H1 (cell line): ENCODE results near the gene BSND. TPM values are rescaled to one million over a fixed set of nuclear protein-coding genes. Genes with fewer than 3 reads are reported as not detected.

Experiments used
- CHD2 ChIP-seq: IDR thresholded peaks from 2 replicates; pipeline ENCODE4 v1.6.1; 2012; ENCODE audit warnings: low read length, improper control_type of control experiment
- HDAC2 ChIP-seq, 2 experiments: fragments of 300-600 bp in 1 of 2; sonication (generic) in 1 of 2; IDR thresholded peaks; 2 replicates each; pipeline ENCODE4 v1.6.1; 2011 to 2012; ENCODE audit warnings: low read depth in 2 of 2, low read length in 2 of 2, mild to moderate bottlenecking in 2 of 2, moderate library complexity in 2 of 2, borderline replicate concordance in 1 of 2, inconsistent platforms in 1 of 2
- JUN ChIP-seq: IDR thresholded peaks from 2 replicates; pipeline ENCODE4 v1.6.1; 2011; ENCODE audit warnings: low read depth, mild to moderate bottlenecking, improper control_type of control experiment, low read length
- JUND ChIP-seq: IDR thresholded peaks from 2 replicates; pipeline ENCODE4 v1.6.1; 2011; ENCODE audit warnings: mild to moderate bottlenecking, improper control_type of control experiment, low read length
- RXRA ChIP-seq: IDR thresholded peaks from 2 replicates; pipeline ENCODE4 v1.6.1; 2011; ENCODE audit warnings: low read depth, mild to moderate bottlenecking, low read length, moderate library complexity; ENCODE audit not compliant: insufficient read depth
- SAP30 ChIP-seq: fragments of 300-600 bp; sonication (generic); IDR thresholded peaks from 2 replicates; pipeline ENCODE4 v1.7.1; 2012; ENCODE audit warnings: low read length, moderate library complexity, mild to moderate bottlenecking, inconsistent platforms; ENCODE audit not compliant: insufficient read depth, insufficient replicate concordance
- SP2 ChIP-seq: IDR thresholded peaks from 2 replicates; pipeline ENCODE4 v1.6.1; 2012; ENCODE audit warnings: mild to moderate bottlenecking, low read length, inconsistent platforms
- polyA plus RNA-seq, 7 experiments: library from polyadenylated mRNA; depleted of rRNA in 3 of 7; stranded (reverse) in 5 of 7; unstranded in 2 of 7; fragments of >200 nt in 5 of 7; fragments of 200-250 nt in 2 of 7; gene quantifications; 1 replicate in 5 of 7; 2 replicates in 1 of 7; 4 replicates in 1 of 7; pipeline versions ENCODE4 v1.2.1 to v1.2.3, GENCODE V29; 2011 to 2013; ENCODE audit warnings: missing spikeins in 2 of 7, mixed read lengths in 2 of 7
- total RNA-seq: library from RNA; stranded (reverse); fragmentation: NEBNext Ultra II Directional; extraction: Animal tissue kit (Norgen Biotek cat#: 25700); gene quantifications from 2 replicates; pipeline ENCODE4 v1.2.1, GENCODE V29; 2021
- TF ChIP-seq, protein P1 (sequence below): fragments of 300-600 bp; sonication (generic); IDR thresholded peaks from 2 replicates; pipeline ENCODE4 v1.7.1; 2012; ENCODE audit warnings: low read length, moderate library complexity, mild to moderate bottlenecking, inconsistent platforms; ENCODE audit not compliant: insufficient replicate concordance

BSND gene
- total and polyA plus RNA-seq, 2 of the 8 experiments (the other 6 are each of a cell fraction or from before 2014, with no cell fraction given), result 0.43 to 0.68 TPM

DNA sequence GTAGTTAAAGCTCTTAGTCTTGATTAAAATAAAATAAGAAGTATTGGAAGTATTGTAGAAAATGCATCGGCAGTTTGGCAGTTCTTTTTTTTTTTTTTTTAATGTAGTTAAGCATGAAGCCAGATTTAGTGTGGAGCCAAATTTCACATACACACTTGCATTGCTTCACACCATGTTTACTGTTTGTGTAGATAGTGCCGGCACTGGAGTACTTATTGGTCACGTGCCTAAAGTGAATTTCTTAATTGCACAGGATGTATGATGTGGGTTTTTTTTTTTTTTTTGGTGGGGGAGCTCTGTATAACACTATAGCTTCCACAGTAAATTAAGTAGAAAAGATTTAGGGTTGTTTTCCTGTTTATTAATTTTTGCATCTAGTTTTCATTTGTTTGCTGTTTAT, 39.5 kb upstream of the BSND start (continued):
- TF ChIP-seq, protein P1, sequence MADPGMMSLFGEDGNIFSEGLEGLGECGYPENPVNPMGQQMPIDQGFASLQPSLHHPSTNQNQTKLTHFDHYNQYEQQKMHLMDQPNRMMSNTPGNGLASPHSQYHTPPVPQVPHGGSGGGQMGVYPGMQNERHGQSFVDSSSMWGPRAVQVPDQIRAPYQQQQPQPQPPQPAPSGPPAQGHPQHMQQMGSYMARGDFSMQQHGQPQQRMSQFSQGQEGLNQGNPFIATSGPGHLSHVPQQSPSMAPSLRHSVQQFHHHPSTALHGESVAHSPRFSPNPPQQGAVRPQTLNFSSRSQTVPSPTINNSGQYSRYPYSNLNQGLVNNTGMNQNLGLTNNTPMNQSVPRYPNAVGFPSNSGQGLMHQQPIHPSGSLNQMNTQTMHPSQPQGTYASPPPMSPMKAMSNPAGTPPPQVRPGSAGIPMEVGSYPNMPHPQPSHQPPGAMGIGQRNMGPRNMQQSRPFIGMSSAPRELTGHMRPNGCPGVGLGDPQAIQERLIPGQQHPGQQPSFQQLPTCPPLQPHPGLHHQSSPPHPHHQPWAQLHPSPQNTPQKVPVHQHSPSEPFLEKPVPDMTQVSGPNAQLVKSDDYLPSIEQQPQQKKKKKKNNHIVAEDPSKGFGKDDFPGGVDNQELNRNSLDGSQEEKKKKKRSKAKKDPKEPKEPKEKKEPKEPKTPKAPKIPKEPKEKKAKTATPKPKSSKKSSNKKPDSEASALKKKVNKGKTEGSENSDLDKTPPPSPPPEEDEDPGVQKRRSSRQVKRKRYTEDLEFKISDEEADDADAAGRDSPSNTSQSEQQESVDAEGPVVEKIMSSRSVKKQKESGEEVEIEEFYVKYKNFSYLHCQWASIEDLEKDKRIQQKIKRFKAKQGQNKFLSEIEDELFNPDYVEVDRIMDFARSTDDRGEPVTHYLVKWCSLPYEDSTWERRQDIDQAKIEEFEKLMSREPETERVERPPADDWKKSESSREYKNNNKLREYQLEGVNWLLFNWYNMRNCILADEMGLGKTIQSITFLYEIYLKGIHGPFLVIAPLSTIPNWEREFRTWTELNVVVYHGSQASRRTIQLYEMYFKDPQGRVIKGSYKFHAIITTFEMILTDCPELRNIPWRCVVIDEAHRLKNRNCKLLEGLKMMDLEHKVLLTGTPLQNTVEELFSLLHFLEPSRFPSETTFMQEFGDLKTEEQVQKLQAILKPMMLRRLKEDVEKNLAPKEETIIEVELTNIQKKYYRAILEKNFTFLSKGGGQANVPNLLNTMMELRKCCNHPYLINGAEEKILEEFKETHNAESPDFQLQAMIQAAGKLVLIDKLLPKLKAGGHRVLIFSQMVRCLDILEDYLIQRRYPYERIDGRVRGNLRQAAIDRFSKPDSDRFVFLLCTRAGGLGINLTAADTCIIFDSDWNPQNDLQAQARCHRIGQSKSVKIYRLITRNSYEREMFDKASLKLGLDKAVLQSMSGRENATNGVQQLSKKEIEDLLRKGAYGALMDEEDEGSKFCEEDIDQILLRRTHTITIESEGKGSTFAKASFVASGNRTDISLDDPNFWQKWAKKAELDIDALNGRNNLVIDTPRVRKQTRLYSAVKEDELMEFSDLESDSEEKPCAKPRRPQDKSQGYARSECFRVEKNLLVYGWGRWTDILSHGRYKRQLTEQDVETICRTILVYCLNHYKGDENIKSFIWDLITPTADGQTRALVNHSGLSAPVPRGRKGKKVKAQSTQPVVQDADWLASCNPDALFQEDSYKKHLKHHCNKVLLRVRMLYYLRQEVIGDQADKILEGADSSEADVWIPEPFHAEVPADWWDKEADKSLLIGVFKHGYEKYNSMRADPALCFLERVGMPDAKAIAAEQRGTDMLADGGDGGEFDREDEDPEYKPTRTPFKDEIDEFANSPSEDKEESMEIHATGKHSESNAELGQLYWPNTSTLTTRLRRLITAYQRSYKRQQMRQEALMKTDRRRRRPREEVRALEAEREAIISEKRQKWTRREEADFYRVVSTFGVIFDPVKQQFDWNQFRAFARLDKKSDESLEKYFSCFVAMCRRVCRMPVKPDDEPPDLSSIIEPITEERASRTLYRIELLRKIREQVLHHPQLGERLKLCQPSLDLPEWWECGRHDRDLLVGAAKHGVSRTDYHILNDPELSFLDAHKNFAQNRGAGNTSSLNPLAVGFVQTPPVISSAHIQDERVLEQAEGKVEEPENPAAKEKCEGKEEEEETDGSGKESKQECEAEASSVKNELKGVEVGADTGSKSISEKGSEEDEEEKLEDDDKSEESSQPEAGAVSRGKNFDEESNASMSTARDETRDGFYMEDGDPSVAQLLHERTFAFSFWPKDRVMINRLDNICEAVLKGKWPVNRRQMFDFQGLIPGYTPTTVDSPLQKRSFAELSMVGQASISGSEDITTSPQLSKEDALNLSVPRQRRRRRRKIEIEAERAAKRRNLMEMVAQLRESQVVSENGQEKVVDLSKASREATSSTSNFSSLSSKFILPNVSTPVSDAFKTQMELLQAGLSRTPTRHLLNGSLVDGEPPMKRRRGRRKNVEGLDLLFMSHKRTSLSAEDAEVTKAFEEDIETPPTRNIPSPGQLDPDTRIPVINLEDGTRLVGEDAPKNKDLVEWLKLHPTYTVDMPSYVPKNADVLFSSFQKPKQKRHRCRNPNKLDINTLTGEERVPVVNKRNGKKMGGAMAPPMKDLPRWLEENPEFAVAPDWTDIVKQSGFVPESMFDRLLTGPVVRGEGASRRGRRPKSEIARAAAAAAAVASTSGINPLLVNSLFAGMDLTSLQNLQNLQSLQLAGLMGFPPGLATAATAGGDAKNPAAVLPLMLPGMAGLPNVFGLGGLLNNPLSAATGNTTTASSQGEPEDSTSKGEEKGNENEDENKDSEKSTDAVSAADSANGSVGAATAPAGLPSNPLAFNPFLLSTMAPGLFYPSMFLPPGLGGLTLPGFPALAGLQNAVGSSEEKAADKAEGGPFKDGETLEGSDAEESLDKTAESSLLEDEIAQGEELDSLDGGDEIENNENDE, result no peak
- TF ChIP-seq SP2, result no peak
- no peak for TF ChIP-seq RXRA
- TF ChIP-seq HDAC2 (IDR thresholded peaks at IDR 0.05; ENCODE audit: borderline replicate concordance in 1 of 2, low read depth in 2 of 2, low read length in 2 of 2), result no peak
- no peak for TF ChIP-seq SAP30
- TF ChIP-seq JUN, result no peak
- TF ChIP-seq JUND, result no peak
- no peak for TF ChIP-seq CHD2
